Activated CD4-positive, alpha-beta T cell treated with anti-CD3 and anti-CD28 coated beads, Interleukin-2, amount 50 U/mL, for 24 hours (primary cell): ENCODE data around the gene STAM.

Experiments used
- DNase-seq, 2 donors: peaks; one replicate each; pipeline ENCODE4 v3.0.0-alpha.2; 2020; ENCODE audit warnings: low read depth in 1 of 2, low spot score in 1 of 2

Gene STAM

DNA sequence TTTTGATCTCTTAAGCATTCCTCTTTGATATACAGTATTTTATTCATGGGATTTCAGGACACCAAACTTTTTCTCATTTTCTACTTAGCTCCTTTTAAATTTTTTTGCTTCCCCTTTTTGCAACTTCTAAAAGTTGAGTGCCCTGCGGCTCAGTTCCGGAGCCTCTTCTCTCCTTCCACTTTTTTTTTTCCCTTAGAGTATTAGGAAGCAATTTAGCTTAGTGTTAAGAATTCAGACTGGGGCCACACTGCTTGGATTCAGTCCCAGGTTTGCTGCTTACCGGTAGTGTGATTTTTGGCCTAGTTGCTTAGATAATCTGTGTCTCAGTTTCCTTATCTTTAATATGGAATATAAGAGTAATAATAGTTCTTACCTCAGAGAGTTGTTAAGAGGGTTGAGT, 3.4 kb downstream of the STAM start:
- DNase-seq: no peak

DNA sequence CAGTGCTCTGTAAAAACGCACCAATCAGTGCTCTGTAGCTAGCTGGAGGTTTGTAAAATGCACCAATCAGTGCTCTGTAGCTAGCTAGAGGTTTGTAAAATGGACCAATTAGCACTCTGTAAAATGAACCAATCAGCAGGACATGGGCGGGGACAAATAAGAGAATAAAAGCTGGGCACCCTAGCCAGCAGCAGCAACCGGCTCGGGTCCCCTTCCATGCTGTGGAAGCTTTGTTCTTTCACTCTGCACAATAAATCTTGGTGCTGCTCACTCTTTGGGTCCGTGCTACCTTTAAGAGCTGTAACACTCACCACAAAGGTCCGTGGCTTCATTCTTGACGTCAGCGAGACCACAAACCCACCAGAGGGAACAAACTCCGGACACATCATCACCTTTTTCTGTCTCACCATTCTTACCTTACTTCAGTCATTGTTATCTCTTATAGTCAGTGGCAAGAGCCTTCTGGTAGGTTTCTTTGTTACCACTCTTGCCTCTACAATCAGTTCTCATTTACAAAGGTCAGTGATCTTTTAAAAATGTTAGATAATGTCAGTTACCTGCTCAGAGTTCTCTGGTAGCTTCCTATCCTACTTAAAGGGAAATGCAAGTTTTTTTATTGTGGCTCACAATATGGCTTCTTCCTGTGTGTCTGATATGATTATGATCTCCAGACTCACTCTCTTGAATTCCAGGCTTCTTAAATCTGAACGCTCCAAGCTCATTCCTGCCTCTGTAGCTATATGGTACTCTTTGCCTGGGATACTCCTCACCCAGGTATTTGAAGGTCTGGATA, 4.5 kb downstream of the STAM start:
- DNase-seq: peak in 1 of 2 donors; percentile 27

DNA sequence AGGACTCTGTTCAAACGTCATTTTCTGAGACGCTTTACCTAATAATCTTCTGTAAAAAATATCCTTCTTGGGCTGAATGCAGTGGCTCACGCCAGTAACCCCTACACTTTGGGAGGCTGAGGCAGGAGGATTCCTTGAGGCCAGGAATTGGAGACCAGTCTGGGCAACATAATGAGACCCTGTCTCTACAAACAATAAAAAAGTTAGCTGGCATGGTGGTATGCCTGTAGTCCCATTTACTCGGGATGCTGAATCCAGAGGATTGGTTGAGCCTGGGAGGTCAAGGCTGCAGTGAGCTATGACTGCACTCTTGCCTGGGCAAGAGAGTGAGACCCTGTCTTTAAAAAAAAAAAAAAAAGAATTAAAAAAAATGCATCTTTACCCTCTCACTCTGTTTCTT, 5.1 kb downstream of the STAM start:
- DNase-seq: no peak

DNA sequence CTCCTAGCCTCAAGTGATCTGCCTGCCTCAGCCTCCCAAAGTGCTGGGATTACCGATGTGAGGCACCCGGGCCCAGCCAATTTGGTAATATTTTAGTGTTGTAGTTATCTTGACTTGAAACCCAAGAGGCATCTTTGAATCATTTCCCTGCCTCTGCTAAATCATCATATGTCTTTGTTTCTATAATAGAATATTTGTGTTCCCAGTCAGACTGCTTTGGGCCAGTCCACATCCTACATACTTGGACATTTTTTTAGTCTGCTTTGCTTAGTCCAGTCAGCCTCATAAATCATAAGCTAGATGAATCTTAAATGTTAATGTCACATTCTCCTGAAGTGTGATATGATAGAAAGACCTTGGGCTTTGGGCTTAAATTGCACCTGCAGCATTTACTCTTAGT, 5.9 kb downstream of the STAM start:
- DNase-seq: no peak

DNA sequence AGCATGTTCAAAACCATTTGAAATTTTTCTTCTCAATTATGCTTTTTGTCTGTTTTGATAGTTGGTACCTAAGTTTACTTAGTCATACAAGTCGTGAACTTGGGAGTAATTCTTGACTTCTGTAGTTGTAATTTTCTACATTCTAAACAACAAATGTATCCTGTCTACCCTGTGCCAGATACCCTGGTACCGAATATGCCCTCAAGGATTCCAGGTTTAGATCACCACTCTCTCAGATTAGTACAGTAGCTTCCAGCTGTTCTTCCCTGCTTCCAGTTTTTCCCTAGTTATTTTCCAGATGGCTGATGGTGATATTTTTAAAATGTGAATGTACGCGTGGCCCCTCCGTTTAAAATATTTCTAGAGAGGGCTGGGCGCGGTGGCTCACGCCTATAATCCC, 6.5 kb downstream of the STAM start:
- DNase-seq: no peak

DNA sequence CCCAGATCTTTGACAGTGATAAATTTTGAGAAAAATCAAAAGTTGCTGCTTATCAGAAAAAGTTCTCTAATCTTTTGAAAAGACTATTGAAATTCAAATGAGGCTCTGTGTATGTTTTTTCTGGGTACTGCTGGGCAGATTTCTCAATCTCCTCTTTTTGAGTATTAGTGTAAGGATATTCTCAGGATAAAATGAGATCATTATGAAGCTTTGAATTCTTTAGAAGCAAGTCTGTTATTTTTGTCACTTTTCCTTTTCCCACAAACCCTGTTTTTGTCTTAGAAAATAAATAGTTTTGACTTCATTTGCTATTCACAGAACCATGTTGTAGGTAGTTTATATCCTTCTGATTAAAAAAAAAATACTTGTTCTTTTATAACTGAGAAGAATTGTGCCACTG, 7.9 kb downstream of the STAM start:
- no peak for DNase-seq

DNA sequence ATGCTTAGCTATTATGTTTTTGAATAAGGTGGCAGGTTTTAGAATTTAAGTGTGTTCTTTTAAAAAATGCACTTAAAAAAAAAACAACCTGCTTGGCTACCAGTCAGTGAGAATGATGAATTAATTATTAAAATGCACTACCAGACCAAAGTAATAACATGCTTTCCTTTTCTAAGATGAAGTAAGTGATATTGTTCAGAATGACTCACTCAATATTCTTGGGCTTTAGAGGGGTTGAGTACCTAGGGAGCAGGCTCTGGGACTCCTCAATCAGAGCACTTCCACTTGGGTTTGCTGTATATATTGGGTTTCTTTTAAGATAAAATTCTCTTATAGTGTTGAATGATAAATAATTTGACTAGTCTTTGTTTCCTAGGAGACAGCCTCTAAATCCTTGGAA, 8.6 kb downstream of the STAM start:
- DNase-seq: no peak

DNA sequence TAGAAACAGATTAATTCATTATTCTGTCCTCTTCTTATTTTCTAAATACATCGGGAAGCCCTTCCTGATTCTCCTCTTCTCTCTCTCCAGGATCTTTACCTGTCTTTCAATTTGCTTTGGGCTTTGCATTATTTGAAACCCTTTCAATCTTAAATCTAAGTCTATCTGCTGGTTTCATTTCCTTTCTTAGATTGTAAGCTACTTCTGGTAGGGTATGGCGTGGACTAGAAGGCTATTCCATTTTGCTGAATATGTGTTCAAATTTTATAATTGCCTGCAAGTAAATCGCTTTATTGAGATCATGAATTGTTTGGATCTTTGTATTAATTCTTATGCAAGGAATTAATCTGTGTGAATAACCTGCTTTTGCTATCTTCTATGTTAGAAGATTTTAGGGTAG, 11.1 kb downstream of the STAM start:
- no peak for DNase-seq

DNA sequence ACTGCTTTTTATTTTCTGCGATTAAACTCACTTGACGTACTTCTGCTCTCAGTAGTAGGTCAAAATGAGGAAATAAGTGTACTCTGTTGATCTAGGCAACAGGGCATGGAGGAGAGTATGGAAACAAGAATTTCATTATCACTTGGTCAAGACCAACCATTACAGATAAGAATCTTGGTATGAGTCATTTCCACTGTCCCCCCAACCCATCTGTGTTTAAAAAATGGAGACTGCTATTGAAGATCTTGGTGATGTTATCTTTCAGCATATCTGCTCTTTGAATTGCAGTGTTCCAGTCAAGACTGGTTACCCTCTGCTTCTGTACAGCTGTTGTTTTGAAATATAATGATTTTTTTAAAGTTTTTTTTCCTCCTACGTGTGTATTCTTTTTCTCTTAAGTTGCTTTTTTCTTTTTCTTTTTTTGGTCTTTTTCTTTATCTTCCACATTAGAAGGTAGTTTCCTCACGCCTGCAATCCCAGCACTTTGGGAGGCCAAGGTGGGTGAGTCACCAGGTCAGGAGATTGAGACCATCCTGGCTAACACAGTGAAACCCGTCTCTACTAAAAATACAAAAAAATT, 11.7 kb downstream of the STAM start:
- no peak for DNase-seq

DNA sequence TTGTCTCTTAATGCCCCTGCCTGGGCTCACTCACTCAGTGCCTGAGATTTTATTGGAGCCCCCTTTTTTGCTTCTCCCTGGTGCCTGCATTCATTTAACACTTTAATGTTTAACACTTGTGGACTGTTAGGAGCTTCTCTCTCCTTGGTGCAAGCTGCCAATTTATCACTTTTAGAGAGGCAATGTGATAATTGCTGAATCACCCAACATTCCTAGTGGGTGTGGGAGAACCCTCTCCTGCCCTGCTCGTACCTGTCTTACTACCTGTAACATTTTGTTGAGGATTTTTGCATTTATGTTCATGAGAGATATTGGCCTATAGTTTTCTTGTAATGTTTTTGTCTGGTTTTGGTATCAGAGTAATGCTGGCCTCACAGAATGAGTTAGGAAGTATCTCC, 13.2 kb downstream of the STAM start:
- no peak for DNase-seq

DNA sequence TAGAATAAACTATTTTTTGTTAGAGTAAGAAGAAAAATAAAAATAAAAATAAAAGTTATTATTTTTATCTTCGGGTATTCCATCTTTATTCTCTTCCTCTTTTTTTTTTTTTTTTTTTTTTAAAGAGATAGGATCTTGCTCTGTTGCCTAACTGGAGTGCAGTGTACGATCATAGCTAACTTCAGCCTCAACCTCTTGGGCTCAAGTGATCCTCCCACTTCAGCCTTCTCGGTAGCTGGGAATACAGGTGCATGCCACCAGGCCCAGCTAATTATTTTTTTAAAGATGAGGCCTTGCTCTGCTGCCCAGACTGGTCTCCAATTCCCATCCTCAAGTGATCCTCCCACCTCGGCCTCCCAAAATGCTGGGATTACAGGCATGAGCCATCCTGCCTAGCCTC, 15.4 kb downstream of the STAM start:
- DNase-seq: no peak

DNA sequence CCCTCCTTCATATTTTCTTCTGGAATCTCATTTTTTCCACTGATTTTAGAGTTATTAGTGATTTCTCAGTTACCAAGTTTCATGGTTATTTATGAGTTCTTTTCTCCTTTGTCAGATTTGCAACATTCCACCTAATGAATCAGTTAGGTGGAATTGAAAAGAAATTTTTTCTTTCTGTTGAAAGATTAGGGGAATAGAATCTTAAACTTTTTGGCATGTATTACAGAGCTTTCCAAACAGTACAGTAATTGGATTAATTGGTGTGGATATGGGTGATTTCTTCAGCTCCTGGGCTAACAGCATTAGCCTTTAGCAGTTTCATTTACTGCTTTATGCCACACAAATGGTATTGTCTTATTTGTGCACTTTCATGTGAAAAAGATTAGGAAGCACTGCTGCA, 17.0 kb downstream of the STAM start:
- no peak for DNase-seq

DNA sequence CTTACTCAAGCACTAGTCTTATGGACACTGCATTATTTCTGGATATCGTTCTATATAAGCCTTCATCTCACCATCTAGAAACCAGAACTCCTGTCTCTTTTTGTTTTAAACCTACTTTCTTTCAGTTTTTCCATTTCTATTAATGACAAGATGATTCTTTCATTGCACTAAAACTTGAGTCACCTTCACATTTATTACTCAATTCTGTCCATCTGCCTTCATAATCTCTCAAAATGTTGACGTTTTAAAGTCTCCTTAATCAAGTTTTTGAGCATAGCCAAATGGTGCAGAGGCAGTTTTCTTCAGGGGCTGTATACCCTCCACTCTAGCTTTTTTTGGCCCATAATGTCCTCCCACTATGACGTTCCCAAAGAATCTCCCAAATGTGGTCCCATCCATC, 17.6 kb downstream of the STAM start:
- DNase-seq: no peak

DNA sequence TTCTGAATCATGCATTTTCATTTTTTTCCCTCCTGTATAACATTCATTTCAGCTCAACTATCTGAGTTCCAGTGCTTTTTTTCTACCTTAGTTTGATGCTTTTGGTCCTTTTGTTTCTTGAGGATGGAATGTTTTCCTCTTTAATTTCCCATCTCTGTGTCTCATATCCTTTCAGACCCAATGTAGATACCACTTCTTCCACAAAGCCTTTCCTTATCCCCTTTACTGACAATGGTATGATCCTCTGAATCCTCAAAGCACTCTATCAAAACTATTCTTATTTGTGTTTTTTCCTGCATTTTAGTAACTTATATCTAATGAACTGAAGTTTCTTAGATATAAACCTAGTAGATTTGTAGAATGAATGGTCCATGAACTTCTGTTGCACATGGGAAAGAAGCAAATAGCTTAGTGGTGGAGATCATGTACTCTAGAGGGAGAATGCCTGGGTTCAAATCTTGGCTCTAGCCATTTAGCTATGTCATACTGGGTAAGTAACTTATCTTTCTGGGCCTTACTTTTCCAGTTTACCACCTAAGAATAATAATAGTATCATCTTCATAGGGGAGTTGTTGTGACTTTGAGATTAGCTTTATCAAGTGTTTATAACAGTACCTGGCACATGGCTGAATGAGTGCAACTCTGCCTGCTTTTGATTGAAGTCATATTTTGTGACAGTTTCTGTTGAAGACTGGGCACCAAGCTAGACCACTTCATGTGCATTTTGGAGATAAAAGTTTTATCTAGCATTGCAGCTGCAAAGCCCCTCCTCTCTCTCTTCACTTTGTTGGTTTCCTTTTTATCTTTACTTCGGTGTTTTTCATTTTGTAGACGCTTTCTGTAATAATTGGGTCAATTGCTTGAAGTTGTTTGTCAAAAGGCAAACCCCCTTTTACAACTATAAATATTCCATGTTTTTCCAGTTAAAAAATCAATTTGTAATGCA, 18.5 kb downstream of the STAM start:
- no peak for DNase-seq

DNA sequence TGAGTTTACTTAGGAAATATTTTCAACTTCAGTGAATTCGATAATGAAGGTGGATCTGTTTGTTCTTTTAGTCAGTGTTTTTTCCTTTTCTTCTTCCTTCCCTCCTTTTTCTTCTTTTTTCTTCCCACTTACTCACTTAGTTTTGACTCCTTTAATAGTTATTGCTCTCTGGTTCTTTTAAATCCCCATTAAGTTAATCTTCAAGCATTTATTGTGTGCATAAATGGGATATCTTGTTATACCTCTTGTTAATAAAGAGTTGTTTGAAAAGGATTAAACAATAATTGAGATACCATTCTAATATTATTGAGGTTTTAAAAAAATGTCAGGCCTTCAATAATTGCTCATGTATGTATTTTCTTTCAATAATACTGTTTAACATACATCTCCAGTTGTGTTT, 19.5 kb downstream of the STAM start:
- no peak for DNase-seq

DNA sequence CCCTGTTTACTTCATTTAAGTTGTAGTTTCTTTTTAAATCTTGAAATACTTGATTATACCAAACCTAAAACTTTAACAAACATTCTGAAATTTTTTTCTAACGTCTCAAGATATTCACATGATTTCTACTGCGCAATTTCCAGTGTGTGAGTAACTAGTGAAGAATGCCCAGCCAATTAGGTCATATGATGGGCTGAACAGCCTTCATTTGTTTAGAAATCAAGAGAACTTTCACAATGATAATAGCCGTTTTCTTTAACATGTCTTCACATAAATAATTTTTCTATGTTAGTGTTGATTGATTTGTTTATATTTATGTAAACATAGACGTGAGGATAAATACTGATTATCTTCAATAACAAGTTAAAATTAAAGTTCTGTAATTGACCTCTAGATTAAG, 21.8 kb downstream of the STAM start:
- DNase-seq: no peak

DNA sequence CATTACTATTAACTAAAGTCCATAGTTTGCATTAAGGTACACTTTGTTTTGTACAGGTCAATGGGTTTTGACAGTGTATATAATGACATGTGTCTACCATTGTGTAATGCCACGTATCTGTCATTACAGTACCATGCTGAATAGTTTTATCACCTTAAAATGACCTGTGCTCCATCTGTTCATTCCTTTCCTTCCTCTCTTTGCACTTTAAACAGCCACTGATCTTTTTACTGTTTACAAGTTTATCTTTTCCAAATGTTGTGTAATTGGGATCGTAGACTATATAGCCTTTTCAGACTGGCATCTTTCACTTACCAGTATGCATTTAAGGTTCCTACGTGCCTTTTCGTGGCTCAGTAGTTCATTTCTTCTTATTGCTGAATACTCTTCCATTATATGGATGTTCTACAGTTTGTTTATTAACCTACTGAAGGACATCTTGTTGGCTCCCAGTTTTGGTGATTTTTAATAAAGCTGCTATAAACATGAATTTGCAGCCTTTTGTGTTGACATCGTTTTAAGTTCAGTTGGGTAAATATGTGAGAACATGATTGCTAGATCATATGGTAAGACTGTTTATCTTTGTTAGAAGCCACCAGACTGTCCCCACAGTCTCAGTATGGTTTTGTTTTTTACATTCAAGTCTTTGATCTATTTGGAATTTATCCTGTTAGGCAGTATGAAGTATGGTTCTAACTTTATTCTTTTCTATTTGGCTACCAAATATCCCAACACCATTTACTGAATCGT, 24.7 kb downstream of the STAM start:
- no peak for DNase-seq

DNA sequence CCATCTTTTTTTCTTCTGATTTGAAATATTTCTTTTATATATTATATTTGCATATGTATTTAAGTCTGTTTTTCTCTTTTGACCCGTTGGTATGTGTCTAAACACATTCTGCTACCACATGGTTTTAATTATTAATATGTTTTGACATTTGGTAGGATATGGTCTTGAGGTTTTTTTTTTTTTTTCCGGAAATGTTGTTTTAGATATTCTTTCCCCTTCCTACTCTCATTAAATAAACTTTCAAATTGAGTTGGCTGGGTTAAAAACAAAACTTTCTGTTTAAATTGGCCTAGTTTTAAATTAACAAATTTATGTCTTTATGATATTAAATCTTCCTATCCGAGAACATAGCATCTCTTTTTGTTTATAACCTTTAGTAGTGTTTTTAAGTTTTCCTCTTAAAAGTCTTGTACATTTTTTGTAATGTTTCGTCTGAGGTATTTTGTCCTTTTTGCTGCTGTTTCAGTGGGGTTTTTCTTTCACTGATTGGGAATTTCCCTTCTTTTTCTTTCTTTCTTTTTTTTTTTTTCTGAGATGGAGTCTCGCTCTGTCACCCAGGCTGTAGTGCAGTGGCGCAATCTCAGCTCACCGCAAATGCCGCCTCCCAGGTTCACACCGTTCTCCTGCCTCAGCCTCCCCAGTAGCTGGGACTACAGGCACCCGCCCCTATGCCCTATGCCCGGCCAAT, 25.4 kb downstream of the STAM start:
- DNase-seq: no peak

DNA sequence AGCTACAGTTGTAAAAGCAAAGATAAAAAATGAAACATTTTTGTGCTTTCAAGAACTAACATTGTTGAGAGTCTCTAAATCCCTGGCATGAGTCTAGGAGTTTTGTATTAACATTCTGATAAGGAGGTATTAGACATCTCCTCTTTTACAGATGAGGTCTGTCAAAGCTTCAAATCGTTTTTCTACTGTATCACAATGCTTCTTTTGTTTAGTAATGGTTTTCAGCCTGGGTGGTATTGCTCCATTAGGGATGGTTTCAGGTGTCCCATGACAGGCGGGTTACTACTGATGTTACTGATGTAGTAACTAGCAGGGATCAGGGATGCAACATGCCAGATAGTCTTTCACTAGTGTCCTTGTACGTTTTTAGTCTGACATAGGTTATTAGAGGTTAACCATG, 27.4 kb downstream of the STAM start:
- no peak for DNase-seq

DNA sequence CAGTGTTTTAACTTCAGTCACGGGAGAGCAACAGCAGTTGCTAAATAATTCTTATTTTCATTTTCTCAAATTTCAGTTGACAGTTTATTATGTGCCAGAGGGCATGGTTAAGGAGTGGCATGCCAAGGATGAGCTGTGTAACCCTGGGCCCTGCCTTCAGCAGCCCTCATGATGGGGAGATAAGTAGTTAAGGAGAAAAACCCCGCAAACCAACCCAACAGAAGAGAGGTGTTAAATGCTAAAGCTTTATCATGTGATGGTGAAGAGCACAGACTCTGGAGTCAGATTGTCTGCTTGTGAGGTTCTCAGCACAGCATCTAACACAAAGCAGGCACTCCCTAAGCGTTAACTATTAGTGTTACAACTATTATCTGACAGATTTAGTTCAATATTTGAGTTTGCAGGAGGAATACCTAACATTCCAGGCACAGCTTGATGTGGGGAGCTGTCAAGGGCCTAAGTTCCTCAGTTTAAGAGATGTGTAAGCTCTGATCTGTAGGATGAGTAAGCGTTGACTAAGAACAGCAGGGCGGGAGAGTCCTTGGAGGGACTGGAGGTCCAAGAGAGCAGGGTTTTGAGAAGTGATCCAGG, 29.6 kb downstream of the STAM start:
- no peak for DNase-seq
